Globus pallidus (tissue), 1 donor: Measurements from ENCODE around the gene DPYD.
"Not testable (repeated sequence)": the region's sequence is repeated elsewhere in the genome, so short reads cannot be mapped to it uniquely, and the experiment has no call there.

Experiments used
- DNase-seq: peaks from one replicate; pipeline ENCODE4 v3.0.0-alpha.2; 2015; ENCODE audit warnings: low spot score

DPYD gene

GRCh38 chr1:97356309-97356708, 564.5 kb downstream of the DPYD start:
- no peak for DNase-seq

DNA sequence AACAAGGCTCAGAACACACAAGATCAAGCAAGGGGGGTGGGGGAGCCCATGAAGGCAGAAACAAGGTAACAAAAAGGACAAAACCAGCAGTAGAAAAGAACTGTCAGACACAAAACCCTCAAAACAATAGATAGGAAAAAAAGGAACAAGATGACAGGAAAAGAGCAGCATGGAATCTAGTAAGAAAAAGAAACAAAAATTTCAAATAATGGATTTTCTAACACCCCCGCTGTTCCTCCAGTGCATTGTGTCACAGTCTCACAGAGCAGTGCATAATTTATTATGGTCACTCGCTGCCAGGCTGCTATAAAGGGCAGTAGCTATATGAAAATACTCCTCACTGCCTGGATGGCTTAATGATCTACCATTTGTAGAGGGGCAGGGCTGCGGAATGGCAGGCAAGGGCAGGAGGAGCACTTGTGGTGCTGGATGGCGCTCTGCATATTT, 567.9 kb downstream of the DPYD start:
- no peak for DNase-seq

DNA sequence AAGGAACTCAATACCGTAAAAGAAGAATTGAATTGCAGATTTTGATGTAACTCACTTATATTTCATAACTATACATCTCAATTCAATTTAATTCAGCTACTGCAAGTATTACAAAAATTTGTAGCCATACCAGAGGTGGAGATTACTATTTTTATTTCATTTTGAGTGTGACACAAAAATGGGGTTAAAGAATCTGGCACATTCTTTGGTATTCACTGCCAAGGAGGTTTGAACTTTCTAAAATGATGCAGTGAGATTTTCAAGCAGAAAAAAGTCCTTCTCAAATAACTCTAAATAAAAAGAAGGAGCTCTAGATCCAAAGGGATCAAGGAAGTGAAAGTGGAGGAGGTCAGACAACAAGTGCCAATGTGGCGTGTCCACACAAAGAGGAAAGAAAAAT, 569.0 kb downstream of the DPYD start:
- DNase-seq: no peak

DNA sequence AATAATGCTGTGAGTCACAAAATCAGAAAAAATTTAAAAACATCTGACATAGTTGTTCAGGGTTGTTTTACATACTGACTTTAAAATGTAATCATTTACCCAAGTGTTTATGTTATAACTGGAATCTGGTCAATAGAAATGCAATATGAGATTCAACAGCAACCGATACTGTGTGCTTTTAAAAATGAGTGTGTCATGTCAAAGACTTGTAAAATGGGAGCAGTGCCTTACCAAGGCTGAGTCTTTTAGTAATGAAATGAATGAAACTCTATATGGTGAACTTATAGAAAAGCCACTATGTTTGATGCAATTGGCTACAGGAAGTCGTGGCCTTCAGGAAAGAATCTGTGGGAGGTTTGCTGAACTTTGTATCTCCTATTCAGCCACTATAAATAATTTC, 570.2 kb downstream of the DPYD start:
- DNase-seq: no peak

GRCh38 chr1:97350241-97350640, 570.6 kb downstream of the DPYD start:
- no peak for DNase-seq

- not testable (repeated sequence) for DNase-seq
These were observed 571.0 kb downstream of the DPYD start for GRCh38 chr1:97349794-97350193.

DNA sequence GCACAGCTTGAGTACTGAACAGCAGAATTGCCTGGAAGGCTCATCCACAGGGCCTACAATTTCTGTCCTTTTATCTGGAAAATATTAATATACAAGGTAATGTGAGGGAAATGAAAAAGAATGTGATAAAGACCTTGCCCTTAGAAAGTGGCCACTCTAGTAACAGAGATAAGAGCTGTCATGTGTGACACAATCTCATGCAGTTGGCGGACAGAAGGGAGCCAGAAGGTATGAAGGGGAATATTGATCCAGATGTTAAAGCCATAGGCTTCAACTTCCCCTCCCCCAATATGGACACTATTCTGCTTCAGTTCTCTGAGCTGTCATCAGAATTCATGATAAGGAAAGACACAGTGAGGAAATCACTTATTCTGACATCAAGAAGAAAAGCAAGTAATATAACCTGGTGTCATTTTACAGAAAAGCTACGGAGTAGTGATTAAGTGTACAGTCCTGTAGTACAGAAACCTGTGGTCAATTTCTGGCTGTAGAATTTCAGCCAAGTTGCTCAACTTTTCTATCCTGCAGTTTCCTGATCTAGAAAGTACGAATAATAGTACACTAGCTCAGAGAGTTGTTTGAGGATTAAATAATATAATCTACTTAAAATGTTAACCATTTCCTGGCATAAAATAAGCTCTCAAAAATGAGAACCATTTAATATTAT, 572.1 kb downstream of the DPYD start:
- DNase-seq: no peak

GRCh38 chr1:97340951-97341350, 579.9 kb downstream of the DPYD start:
- no peak for DNase-seq

- DNase-seq: no peak
These were observed 582.5 kb downstream of the DPYD start for GRCh38 chr1:97338347-97338746.

GRCh38 chr1:97337250-97338030, 583.4 kb downstream of the DPYD start:
- no peak for DNase-seq

- no peak for DNase-seq
These were observed 586.4 kb downstream of the DPYD start for GRCh38 chr1:97334454-97334853.

DNA sequence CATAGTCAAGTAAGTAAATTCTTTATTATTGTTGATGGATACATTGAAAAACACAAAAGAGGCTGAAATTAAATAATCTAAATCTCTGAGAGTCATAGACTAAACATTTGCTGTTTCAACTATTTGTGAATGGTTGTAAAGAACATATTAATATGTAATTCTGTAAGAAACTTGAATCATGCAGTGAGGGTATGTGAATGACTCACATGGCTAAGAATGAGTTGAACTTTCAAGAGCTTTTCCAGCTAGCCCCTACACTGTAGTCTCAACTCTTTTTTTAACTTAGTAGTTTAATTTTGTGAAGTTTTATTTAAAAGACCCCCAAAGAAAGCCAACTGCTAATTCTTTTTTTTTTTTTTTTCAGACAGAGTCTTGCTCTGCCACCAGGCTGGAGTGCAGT, 588.1 kb downstream of the DPYD start:
- DNase-seq: no peak

- DNase-seq: no peak
These were observed 589.7 kb downstream of the DPYD start for GRCh38 chr1:97331165-97331564.

DNA sequence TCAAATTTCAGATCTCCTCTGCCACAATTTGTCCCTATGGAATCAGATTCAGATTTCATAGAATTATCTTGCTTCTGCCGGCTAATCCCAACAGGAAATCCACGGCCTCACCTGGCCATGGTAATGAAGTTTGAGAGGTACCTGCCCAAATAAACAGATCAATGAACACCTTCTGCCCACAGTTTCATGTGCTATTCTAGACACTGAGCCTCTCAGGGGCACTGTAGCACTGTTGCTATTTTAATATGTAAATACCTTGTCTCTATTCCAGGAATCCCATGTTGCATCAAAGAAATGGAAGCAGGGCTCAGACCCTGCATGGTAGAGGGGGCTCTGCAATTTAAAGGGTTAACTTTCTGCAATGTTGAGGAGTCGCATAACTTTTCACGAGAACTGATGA, 606.1 kb downstream of the DPYD start:
- no peak for DNase-seq

DNA sequence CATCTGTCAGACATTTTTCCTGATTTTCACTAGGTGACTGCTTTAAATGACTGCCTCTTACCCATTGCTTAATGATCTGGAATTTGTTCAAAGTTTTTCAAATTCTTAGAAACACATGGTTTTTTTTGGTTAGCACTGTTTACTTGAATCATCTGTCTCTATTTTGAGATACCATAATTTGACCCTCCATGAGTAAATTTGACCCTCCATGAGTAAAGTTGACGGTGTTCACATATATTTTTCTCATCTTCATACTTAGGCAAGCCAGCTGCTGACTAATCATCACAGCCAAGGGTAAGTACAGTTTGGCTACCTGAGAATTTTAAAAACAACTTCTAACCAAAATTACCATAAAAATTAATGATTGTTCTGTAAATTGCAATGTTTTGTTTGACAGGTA, 612.7 kb downstream of the DPYD start:
- DNase-seq: no peak

DNA sequence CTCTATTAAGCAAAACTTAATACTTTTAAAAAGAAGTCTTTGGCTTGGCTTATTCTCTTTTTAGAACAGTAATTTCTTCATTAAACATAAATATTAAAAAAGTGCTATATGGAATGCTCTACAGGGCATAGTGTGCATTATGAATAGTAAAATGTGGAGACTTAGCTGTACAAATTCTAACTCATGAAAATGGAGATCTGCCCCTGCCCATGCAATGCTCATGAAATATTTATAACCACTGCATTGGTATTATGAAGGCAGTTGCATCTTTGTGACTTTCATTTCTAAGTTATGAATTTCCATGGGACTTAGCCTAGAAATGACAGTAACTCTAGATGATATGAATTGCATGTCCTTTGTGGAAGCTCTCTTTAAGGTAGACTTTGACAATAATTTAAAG, 613.3 kb downstream of the DPYD start:
- DNase-seq: no peak

GRCh38 chr1:97307151-97307550, 613.7 kb downstream of the DPYD start:
- DNase-seq: no peak

- DNase-seq: no peak
These were observed 614.3 kb downstream of the DPYD start for GRCh38 chr1:97306504-97306903.

DNA sequence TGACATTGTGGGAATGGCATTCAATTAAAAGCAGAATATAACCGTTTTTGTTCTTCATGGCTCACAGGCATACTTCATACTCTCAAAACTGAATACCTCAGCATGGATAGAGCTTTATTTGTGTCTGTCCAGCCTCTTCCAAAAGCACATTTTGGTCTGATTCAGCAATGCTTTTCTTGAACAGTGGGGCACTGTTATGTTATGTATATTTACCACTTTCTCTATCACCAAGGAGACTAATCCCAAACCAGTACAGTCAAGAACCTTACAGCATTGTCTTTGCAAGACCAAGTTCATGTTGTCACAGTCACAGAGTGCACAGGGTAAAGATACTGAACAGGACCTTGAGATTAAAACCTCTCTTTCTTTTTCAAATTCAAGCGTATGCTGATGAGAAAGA, 616.5 kb downstream of the DPYD start:
- peak; percentile 16 for DNase-seq

GRCh38 chr1:97298966-97299365, 621.9 kb downstream of the DPYD start:
- no peak for DNase-seq

DNA sequence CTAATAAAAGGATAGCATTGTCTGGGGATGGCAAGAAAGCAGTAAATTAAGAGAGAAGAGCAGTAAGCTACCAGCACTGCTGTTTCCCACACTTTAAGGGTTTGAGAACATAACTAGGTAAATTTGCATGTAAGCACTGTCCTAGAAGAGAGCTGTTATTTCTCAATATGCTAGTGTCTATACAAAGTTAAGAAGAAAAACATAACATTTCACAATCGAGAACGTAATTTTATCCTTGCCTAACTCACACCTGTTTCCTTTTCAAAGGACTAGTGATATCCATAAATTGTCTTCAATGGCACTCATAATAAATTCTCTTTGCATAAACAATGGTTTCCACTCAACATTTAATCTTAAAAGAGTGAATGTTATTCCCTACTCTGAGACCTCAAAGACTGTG, 623.2 kb downstream of the DPYD start:
- DNase-seq: no peak

- DNase-seq: no peak
These were observed 638.9 kb downstream of the DPYD start for GRCh38 chr1:97281962-97282361.

DNA sequence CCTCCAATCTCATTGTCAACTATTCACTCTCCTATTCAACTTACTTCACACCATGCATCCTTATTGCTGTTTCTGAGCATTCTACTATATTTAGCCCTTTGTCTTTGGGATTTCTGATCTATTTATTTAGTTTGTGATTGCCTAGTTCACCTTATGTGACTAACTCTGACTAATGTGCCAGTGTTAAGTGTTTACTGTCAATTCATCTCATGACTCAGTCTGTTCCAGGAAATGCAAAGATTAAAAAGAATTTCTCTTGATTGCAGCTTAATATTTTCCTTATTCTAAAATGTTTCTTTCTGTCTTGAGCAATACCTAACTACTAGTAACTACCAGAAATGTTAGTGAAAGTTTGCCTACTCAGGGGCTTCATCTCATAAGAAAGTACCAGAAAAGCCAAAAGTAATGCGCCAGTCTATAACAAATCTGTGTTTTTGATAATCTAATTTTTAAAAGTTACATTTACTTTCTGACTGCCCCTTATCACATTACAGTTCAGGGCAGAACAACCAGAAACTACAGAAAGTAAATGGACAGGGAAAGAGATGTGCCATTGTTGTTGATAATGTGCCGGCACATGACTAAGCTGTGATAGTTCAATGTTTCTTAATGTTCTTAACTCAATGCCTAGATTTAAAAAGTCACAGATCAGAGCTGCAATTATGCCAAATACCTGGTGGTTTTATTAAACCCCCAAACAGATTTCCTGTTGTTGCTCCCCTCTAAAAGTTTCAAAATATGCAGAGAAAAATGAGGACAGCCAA, 642.8 kb downstream of the DPYD start:
- DNase-seq: no peak
